Testis (tissue), 2 donors: ENCODE results near the gene CSF2RB.

Experiments
- POLR2A ChIP-seq: fragments of 450-650 bp; IDR thresholded peaks from one replicate; pipeline ENCODE4 v1.6.1; 2017; ENCODE audit warnings: antibody characterized with exemption, mild to moderate bottlenecking, moderate library complexity
- TF ChIP-seq, protein P1 (sequence below), 3 experiments: fragments of 450-650 bp in 2 of 3; fragments of 200-600 bp in 1 of 3; sonication (generic) in 1 of 3; IDR thresholded peaks; one replicate each; pipeline ENCODE4 v1.5.1; 2016 to 2019; ENCODE audit warnings: antibody characterized with exemption in 3 of 3, mild to moderate bottlenecking in 2 of 3, moderate library complexity in 1 of 3

DNA sequence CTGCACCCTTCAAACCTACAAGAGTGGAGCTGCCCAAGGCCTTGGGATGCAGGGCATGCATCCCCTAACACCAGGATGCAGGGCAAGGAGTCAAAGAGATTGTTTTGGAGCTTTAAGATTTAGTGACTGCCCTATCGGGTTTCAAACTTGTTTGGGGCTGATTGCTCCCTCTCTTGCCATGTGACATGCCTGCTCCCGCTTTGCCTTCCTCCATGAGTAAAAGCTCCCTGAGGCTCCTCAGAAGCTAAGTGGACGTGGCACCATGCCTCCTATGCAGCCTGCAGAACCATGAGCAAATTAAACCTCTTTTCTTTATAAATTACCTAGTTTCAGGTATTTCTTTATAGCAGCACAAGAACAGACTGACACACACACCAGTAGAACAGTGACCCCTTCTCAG, 15.8 kb upstream of the CSF2RB start:
- TF ChIP-seq, protein P1, sequence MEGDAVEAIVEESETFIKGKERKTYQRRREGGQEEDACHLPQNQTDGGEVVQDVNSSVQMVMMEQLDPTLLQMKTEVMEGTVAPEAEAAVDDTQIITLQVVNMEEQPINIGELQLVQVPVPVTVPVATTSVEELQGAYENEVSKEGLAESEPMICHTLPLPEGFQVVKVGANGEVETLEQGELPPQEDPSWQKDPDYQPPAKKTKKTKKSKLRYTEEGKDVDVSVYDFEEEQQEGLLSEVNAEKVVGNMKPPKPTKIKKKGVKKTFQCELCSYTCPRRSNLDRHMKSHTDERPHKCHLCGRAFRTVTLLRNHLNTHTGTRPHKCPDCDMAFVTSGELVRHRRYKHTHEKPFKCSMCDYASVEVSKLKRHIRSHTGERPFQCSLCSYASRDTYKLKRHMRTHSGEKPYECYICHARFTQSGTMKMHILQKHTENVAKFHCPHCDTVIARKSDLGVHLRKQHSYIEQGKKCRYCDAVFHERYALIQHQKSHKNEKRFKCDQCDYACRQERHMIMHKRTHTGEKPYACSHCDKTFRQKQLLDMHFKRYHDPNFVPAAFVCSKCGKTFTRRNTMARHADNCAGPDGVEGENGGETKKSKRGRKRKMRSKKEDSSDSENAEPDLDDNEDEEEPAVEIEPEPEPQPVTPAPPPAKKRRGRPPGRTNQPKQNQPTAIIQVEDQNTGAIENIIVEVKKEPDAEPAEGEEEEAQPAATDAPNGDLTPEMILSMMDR (IDR thresholded peaks at IDR 0.05), result no peak
- no peak for TF ChIP-seq POLR2A
